Endothelial cell of umbilical vein (primary cell): ENCODE results near the gene ANKRD40CL. TPM values are rescaled to one million over a fixed set of nuclear protein-coding genes. Genes with fewer than 3 reads are reported as not detected.

Experiments
- BruUV-seq: library from RNA; stranded (reverse); fragments of 400-500 nt; replicated peaks from 2 replicates; lab custom pipeline; 2021; lab: Mats Ljungman, UMichigan
- CTCF ChIA-PET: fragments of 300-600, 350-600 bp; sonication (Branson Sonifier 250); formaldehyde crosslinking; loops from one replicate; lab custom pipeline; 2021; ENCODE audit warnings: antibody characterized with exemption, inconsistent platforms; lab: Charles Lee
- POLR2A ChIA-PET: fragments of 300-600, 350-600 bp; sonication (Branson Sonifier 250); formaldehyde crosslinking; loops from one replicate; lab custom pipeline; 2021; ENCODE audit warnings: antibody characterized with exemption, inconsistent platforms; lab: Charles Lee
- DNase-seq: peaks from one replicate; pipeline ENCODE4 v3.0.0-alpha.2; 2011; ENCODE audit warnings: low read depth, low spot score
- FAIRE-seq: peaks from 2 replicates; lab custom pipeline; 2011; peaks lifted over from hg19 to GRCh38; lab: Jason Lieb, UNC
- H2AFZ ChIP-seq: 2 replicates; pipeline ENCODE4 v1.6.0; 2012; ENCODE audit warnings: low read depth, low read length, control low read depth, inconsistent platforms
- H3K27ac ChIP-seq: 2 replicates; pipeline ENCODE4 v1.5.1; 2011; ENCODE audit warnings: low read depth, mild to moderate bottlenecking, control low read depth, low read length, moderate library complexity; ENCODE audit not compliant: insufficient read depth
- H3K27me3 ChIP-seq, 2 experiments: 2 replicates each; pipeline versions ENCODE4 v1.6.0 to v1.6.1; 2011; ENCODE audit warnings: low read length in 2 of 2, mixed read lengths in 1 of 2; ENCODE audit not compliant: control insufficient read depth in 2 of 2, insufficient read depth in 2 of 2
- H3K36me3 ChIP-seq, 2 experiments: 2 replicates in 1 of 2; 3 replicates in 1 of 2; pipeline ENCODE4 v1.5.1; 2011; ENCODE audit warnings: low read length in 2 of 2, mild to moderate bottlenecking in 1 of 2, moderate library complexity in 1 of 2; ENCODE audit not compliant: control insufficient read depth in 2 of 2, insufficient read depth in 2 of 2; ENCODE audit errors: extremely low read depth in 1 of 2
- H3K4me1 ChIP-seq: 3 replicates; pipeline ENCODE4 v1.5.1; 2011; ENCODE audit warnings: mild to moderate bottlenecking, low read length; ENCODE audit not compliant: control insufficient read depth, insufficient read depth; ENCODE audit errors: extremely low read depth
- H3K4me2 ChIP-seq: 2 replicates; pipeline ENCODE4 v1.6.1; 2011; ENCODE audit warnings: low read length, control low read depth, mixed read lengths; ENCODE audit not compliant: insufficient read depth
- H3K4me3 ChIP-seq, 3 experiments: fragments of 200-600 bp in 1 of 3; sonication (generic), shearing (Covaris generic) in 1 of 3; replicated peaks in 1 of 3; 2 replicates each; pipeline ENCODE4 v1.5.1; 2011 to 2016; ENCODE audit warnings: control low read depth in 3 of 3, low read length in 3 of 3, mild to moderate bottlenecking in 2 of 3, inconsistent platforms in 1 of 3, low read depth in 1 of 3, moderate library complexity in 1 of 3; ENCODE audit not compliant: insufficient read depth in 1 of 3
- H3K79me2 ChIP-seq: 2 replicates; pipeline ENCODE4 v1.6.0; 2012; ENCODE audit warnings: low read length, inconsistent platforms; ENCODE audit not compliant: control insufficient read depth, insufficient read depth
- H3K9ac ChIP-seq: replicated peaks from 2 replicates; pipeline ENCODE3; 2011; ENCODE audit warnings: low read length, control low read depth; ENCODE audit not compliant: insufficient read depth; ENCODE audit errors: extremely low read depth
- H3K9me1 ChIP-seq: replicated peaks from 3 replicates; pipeline ENCODE4 v1.6.0; 2011; ENCODE audit warnings: mild to moderate bottlenecking, low read length; ENCODE audit not compliant: control insufficient read depth, insufficient read depth; ENCODE audit errors: extremely low read depth
- H3K9me3 ChIP-seq: replicated peaks from 2 replicates; pipeline ENCODE4 v1.5.1; 2012; ENCODE audit warnings: low read length, inconsistent platforms; ENCODE audit not compliant: control insufficient read depth, insufficient read depth
- H4K20me1 ChIP-seq: replicated peaks from 2 replicates; pipeline ENCODE3; 2011; ENCODE audit warnings: mild to moderate bottlenecking, low read length; ENCODE audit not compliant: control insufficient read depth, insufficient read depth; ENCODE audit errors: extremely low read depth
- CTCF ChIP-seq, 2 donors: IDR thresholded peaks; 1 replicate in 1 of 2; 2 replicates in 1 of 2; pipeline ENCODE4 v1.5.1; 2011; ENCODE audit warnings: low read length in 2 of 2, mild to moderate bottlenecking in 2 of 2, moderate library complexity in 2 of 2, control low read depth in 1 of 2, inconsistent platforms in 1 of 2, low read depth in 1 of 2; ENCODE audit not compliant: insufficient read depth in 1 of 2; ENCODE audit errors: extremely low read depth in 1 of 2
- EZH2 ChIP-seq: IDR thresholded peaks from 2 replicates; pipeline ENCODE4 v1.6.1; 2012; ENCODE audit warnings: borderline replicate concordance, low read depth, mild to moderate bottlenecking, moderate library complexity, low read length, inconsistent platforms; ENCODE audit not compliant: severe bottlenecking
- FOS ChIP-seq: IDR thresholded peaks from 2 replicates; pipeline ENCODE4 v1.6.1; 2011; ENCODE audit warnings: mild to moderate bottlenecking, low read length, moderate library complexity, borderline replicate concordance; ENCODE audit not compliant: insufficient read depth
- GATA2 ChIP-seq: IDR thresholded peaks from 2 replicates; pipeline ENCODE4 v1.7.0; 2011; ENCODE audit warnings: low read depth, mild to moderate bottlenecking, moderate library complexity, mixed read lengths, low read length; ENCODE audit not compliant: insufficient read length, insufficient read depth
- JUN ChIP-seq: IDR thresholded peaks from 2 replicates; pipeline ENCODE4 v1.6.1; 2011; ENCODE audit warnings: borderline replicate concordance, low read depth; ENCODE audit not compliant: insufficient read length, insufficient read depth
- MAX ChIP-seq: IDR thresholded peaks from 2 replicates; pipeline ENCODE4 v1.6.1; 2011; ENCODE audit not compliant: insufficient read depth, insufficient read length
- MYC ChIP-seq: IDR thresholded peaks from one replicate; pipeline ENCODE4 v1.6.1; 2011; ENCODE audit warnings: mild to moderate bottlenecking, low read depth, low read length
- POLR2A ChIP-seq: IDR thresholded peaks from 2 replicates; pipeline ENCODE4 v1.6.1; 2012; ENCODE audit warnings: low read depth, mild to moderate bottlenecking, control low read depth, low read length
- POLR2AphosphoS5 ChIP-seq: IDR thresholded peaks from 2 replicates; pipeline ENCODE4 v1.6.1; 2012; ENCODE audit warnings: low read depth, mild to moderate bottlenecking, control low read depth, low read length, moderate library complexity; ENCODE audit not compliant: insufficient read depth
- dilution Hi-C: fragments of 300-500 bp; cut with MboI; formaldehyde crosslinking; loops from one replicate; pipeline ENCODE4 v1.15.0; 2019; ENCODE audit warnings: low sequenced_read_pairs; ENCODE audit not compliant: extremely low pct_ligation_motif_present
- intact Hi-C: fragments of 100-400 bp; cut with micrococcal nuclease; formaldehyde crosslinking; loops from one replicate; pipeline ENCODE4 v1.10.0; 2022
- polyA plus RNA-seq, 4 experiments: library from polyadenylated mRNA; depleted of rRNA in 3 of 4; stranded (reverse) in 3 of 4; unstranded in 1 of 4; fragments of >200 nt; gene quantifications; 2 replicates each; pipeline versions ENCODE4 v1.2.1 to v1.2.3, GENCODE V29; 2011 to 2012; ENCODE audit warnings: missing spikeins in 1 of 4
- total RNA-seq: library from RNA; stranded (reverse); gene quantifications from 2 replicates; pipeline ENCODE4 v1.2.3, GENCODE V29; 2021

ANKRD40CL gene
- total and polyA plus RNA-seq, 2 donors (not counting 3 experiments of a cell fraction or from before 2014, with no cell fraction given) = not detected

- Histone ChIP-seq H3K27ac (no peak overlapping the region), H4K20me1 (peaks cover 26% of the 10 kb centered on the region), H2AFZ (no peak overlapping the region), H3K79me2 (peaks cover 97% of the 10 kb centered on the region), H3K4me2 (no peak overlapping the region), H3K4me3 (no peak overlapping the region), H3K4me1 (no peaks in the 10 kb centered on the region), H3K9ac (no peak overlapping the region), H3K36me3 (no peaks in the 10 kb centered on the region), H3K27me3 (no peaks in the 10 kb centered on the region), H3K9me3 (no peaks in the 10 kb centered on the region), H3K9me1 (no peaks in the 10 kb centered on the region)
- CTCF ChIA-PET = no interaction called here
- intact Hi-C loops (no loop called here), dilution Hi-C loops (no loop called here)
- TF ChIP-seq MYC = no peak
- TF ChIP-seq POLR2AphosphoS5 = no peak
- TF ChIP-seq GATA2 = no peak
- TF ChIP-seq EZH2 = no peak
- TF ChIP-seq POLR2A = no peak
- no peak for TF ChIP-seq MAX
- no peak for TF ChIP-seq CTCF (IDR thresholded peaks at IDR 0.05; ENCODE audit: extremely low read depth in 1 of 2, insufficient read depth in 1 of 2, low read depth in 1 of 2, low read length in 2 of 2)
- no peak for TF ChIP-seq JUN
- TF ChIP-seq FOS = no peak
- FAIRE-seq = peak; percentile 60
- BruUV-seq = no TSS peak
- no peak for DNase-seq
- POLR2A ChIA-PET = no interaction called here
Measured at GRCh38 chr17:50731575-50732460, 35.5 kb downstream of the ANKRD40CL start.
